Erythroblast (primary cell): ENCODE measurements around the gene CROT.

ENCODE experiments used
- GATA1 ChIP-seq: IDR thresholded peaks from 2 replicates; pipeline ENCODE4 v1.6.1; 2011; ENCODE audit warnings: low read depth, mild to moderate bottlenecking, control low read depth, low read length, moderate library complexity
- POLR2A ChIP-seq: IDR thresholded peaks from 2 replicates; pipeline ENCODE4 v1.6.1; 2011; ENCODE audit warnings: mild to moderate bottlenecking, low read length

DNA sequence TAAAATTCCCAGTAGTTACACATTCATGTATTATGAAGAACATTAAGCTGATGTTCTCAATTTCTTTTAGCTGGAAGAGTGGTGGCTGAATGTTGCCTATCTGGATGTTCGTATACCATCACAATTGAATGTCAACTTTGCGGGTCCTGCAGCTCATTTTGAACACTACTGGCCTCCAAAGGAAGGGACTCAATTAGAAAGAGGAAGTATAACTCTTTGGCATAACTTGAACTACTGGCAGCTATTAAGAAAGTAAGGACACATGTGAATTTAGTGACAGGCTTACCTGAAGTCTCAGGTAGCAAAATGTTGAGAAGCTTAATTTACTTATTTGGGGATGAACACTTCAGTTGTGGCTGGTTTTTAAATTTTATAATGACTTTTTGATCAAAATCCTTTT is 15.9 kb downstream of the CROT start:
- no peak for TF ChIP-seq POLR2A
- no peak for TF ChIP-seq GATA1
